ENCODE measurements around the gene SMTNL2.
"Not testable (repeated sequence)": the region's sequence is repeated elsewhere in the genome, so short reads cannot be mapped to it uniquely, and the experiment has no call there.

SMTNL2 gene

GRCh38 chr17:4602041-4602440 lies 17.7 kb downstream of the SMTNL2 start:
- no peak for DNase-seq (ENCODE audit: low read depth)

GRCh38 chr17:4604111-4604644 lies 19.8 kb downstream of the SMTNL2 start:
- DNase-seq (ENCODE audit: low read depth) = no peak

- not testable (repeated sequence) for DNase-seq (ENCODE audit: low read depth)
Measured at GRCh38 chr17:4604736-4605135, 20.4 kb downstream of the SMTNL2 start.

GRCh38 chr17:4605826-4606225 lies 21.5 kb downstream of the SMTNL2 start:
- DNase-seq (ENCODE audit: low read depth) = no peak

- no peak for DNase-seq (ENCODE audit: low read depth)
Measured at GRCh38 chr17:4607261-4607741, 23.0 kb downstream of the SMTNL2 start.

- DNase-seq (ENCODE audit: low read depth) = no peak
Measured at GRCh38 chr17:4607773-4608187, 23.5 kb downstream of the SMTNL2 start.

GRCh38 chr17:4609761-4610160 lies 25.4 kb downstream of the SMTNL2 start:
- no peak for DNase-seq (ENCODE audit: low read depth)

GRCh38 chr17:4610162-4610561 lies 25.8 kb downstream of the SMTNL2 start:
- no peak for DNase-seq (ENCODE audit: low read depth)

GRCh38 chr17:4610656-4611055 lies 26.3 kb downstream of the SMTNL2 start:
- no peak for DNase-seq (ENCODE audit: low read depth)

GRCh38 chr17:4616476-4616875 lies 32.1 kb downstream of the SMTNL2 start:
- DNase-seq (ENCODE audit: low read depth) = no peak

GRCh38 chr17:4617090-4617489 lies 32.8 kb downstream of the SMTNL2 start:
- DNase-seq (ENCODE audit: low read depth) = no peak

- no peak for DNase-seq (ENCODE audit: low read depth)
Measured at GRCh38 chr17:4617590-4618351, 33.4 kb downstream of the SMTNL2 start.

GRCh38 chr17:4620531-4621101 lies 36.3 kb downstream of the SMTNL2 start:
- no peak for DNase-seq (ENCODE audit: low read depth)

GRCh38 chr17:4622375-4622774 lies 38.0 kb downstream of the SMTNL2 start:
- DNase-seq (ENCODE audit: low read depth) = no peak

GRCh38 chr17:4623249-4623648 lies 38.9 kb downstream of the SMTNL2 start:
- no peak for DNase-seq (ENCODE audit: low read depth)

GRCh38 chr17:4624451-4624911 lies 40.2 kb downstream of the SMTNL2 start:
- not testable (repeated sequence) for DNase-seq (ENCODE audit: low read depth)

- DNase-seq (ENCODE audit: low read depth) = no peak
Measured at GRCh38 chr17:4625181-4625617, 40.9 kb downstream of the SMTNL2 start.

- no peak for DNase-seq (ENCODE audit: low read depth)
Measured at GRCh38 chr17:4626734-4627256, 42.5 kb downstream of the SMTNL2 start.

- no peak for DNase-seq (ENCODE audit: low read depth)
Measured at GRCh38 chr17:4631431-4631830, 47.1 kb downstream of the SMTNL2 start.

- DNase-seq (ENCODE audit: low read depth) = no peak
Measured at GRCh38 chr17:4631836-4632580, 47.7 kb downstream of the SMTNL2 start.

- no peak for DNase-seq (ENCODE audit: low read depth)
Measured at GRCh38 chr17:4632581-4632920, 48.2 kb downstream of the SMTNL2 start.

GRCh38 chr17:4633643-4634042 lies 49.3 kb downstream of the SMTNL2 start:
- no peak for DNase-seq (ENCODE audit: low read depth)
